GM18873 (cell line): ENCODE results near the gene SARNP.
"Not testable (repeated sequence)": the region's sequence is repeated elsewhere in the genome, so short reads cannot be mapped to it uniquely, and the experiment has no call there.

Experiments used
- ATAC-seq: cut with Tn5 transposase; IDR thresholded peaks from one replicate; pipeline ENCODE4 v1.9.1; 2021; ENCODE audit warnings: mild to moderate bottlenecking, moderate library complexity, moderate number of reproducible peaks; ENCODE audit not compliant: unreplicated experiment, low FRiP score

The SARNP gene

GRCh38 chr12:55809274-55809673 lies 8.2 kb downstream of the SARNP start:
- ATAC-seq: no peak

DNA sequence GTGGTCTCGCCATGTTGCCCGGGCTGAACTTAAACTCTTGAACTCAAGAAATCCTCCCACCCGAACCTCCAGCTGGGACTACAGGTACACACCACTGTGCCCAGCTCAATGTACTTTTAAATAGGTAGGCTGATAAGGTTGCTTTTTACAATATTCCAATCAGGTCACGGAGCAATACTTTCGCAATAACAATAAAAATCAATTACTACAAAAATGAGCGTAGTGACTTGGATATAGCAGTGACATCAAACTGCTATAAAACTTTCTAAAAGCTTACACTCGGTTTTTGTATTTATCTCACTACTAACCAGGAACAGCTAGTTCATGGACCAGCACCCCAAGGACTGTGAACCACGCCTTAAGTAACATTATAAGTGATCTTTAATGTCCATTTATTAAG lies 10.5 kb downstream of the SARNP start:
- ATAC-seq: no peak

DNA sequence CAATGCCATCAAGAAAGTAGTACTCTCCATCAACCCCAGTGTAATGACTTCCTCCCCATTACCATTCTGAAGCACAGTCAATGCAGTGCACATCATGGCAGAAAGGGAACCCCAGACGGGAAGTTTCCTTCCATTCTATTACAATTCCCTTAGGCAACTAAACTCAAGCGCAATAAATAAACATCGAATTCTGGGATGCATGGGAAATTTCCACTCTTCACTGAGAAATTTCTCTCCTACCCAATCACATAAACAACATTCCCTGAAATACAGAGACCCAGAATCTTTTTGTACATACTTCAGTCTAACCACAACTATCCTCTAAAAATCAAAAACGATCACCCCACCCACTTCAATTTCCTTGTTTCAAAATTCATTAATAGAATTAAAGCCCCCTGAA lies 20.0 kb downstream of the SARNP start:
- no peak for ATAC-seq

DNA sequence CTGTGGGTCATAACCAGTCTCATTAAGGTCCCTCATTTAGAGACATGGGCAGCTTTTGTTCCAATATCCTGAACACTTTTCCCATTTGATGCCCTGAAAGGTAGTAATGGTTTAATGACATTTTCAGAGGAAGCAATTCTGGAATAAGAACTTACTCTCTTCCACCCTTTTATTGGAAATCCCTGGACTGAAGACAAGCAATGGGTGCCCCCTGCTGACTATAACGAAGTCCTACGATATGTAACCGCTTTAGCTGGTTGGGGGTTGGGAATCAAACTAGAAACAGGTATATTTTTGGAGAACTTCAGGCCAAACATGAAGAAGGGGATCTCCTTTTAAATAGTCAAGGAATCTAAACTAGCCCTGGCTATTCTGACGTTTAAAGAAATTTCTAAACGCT lies 20.5 kb downstream of the SARNP start:
- no peak for ATAC-seq

- ATAC-seq: no peak
Measured at GRCh38 chr12:55795950-55796349, 21.6 kb downstream of the SARNP start.

DNA sequence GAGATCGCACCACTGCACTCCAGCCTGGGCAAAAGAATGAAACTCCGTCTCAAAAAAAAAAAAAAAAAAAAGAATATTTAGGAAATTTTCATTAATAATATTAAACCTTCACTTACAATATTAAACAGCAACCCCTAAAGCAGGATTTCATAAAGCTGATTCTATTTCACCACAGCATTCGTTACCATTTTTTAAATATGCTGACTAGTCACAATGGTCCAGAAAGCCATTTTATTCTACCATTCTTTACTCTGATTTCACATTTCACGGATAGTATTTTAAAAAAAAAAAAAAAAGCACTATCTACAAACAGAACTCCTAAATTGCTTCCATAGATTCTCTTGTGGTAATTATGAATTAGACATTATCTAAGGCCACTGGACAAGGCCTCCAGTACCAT lies 27.6 kb downstream of the SARNP start:
- ATAC-seq: no peak

GRCh38 chr12:55789171-55789570 lies 28.4 kb downstream of the SARNP start:
- ATAC-seq: no peak

DNA sequence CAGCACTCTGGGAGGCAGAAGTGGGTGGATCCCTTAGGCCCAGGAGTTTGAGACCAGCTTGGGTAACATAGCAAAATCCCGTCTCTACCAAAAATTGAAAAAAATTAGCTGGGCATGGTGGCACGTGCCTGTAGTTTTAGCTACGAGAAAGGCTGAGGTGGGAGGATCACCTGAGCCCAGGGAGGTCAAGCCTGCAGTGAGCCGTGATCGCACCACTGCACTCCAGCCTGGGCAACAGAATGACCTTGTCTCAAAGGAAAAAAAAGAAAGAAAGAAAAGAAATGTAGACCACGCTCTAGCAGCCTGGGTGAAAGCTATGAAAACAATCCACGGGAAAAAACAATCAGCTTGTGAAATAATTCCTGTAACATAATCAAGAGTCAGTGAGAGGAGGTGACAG lies 29.0 kb downstream of the SARNP start:
- no peak for ATAC-seq

DNA sequence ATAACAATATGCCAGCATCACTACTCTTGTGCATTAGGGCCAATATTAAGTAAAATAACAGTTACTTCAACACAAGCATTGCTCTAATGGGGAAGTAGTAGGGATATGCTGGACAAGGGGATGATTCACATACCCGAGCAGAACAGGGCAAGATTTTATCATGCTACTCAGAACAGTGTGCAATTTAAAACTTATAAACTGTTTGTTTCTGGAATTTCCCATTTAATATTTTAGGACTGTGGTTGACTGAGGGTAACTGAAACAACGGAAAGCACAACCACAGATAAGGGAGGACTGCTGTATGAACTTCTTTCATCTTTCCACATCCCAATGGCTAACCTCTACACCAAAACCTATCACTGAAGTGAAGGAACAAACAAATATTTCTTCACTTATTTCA lies 36.8 kb downstream of the SARNP start:
- ATAC-seq: no peak

DNA sequence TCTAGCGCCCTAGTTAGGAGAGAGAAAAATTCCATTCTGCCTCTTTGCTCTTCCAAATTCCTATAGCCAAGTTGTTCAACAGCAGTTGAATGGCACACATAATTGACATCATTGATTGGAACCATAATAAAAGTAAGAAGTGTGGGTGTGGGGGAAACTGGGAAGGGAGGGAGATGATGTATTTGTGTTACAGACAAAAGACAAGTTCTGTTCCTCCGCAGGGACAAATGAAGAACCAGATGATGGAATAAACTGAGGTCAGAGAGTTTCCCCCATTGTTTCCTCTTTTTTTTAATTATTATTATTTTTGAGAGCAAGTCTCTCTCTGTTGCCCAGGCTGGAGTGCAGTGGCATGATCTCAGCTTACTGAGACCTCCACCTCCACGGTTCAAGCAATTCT lies 39.7 kb downstream of the SARNP start:
- no peak for ATAC-seq

DNA sequence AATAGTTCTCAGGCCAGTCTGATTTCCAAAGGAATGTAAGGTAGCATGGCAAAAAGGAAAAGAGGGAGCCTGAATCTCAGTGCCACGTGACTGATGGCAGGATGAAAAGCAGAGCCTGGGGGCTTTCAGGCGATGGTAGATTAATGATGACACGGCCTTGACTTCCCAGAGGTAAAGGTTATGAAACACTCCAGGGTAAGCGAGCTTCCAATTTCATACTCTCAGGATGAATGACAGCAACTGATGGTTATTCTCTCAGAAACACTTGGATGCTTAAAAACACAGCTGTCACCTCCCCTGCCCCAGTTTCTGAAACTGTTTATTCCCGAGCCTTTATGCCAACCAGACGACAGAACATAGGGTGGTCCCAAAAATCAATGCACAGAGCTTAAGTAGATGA lies 45.8 kb downstream of the SARNP start:
- ATAC-seq: no peak

GRCh38 chr12:55767156-55767555 lies 50.4 kb downstream of the SARNP start:
- no peak for ATAC-seq

DNA sequence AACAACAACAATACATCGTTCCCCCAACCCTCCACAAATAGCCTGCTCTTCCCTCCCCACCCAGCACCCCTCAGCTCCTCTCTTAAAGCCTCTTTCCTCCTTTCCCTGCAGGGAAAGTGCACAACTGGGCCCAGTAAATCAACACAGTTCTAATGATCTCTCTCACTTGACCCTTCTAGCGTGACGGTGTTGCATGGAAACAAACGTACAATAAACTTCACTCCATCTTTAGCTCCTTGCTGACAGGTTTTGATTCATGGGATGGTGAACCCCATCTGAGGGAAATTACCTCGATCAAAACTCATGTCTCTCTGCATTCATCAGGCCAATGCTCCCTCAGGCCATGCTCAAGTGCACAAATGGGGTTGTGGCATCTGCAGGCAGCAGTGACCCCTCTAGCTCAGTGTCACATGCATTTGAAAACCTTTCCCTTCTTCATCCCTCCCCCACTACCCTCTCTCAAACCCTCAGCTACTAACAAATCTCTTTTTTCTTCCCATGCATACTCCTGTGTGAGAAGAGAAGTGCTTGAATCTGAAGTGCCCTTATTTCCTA lies 51.7 kb downstream of the SARNP start:
- ATAC-seq: no peak

GRCh38 chr12:55762646-55763045 lies 54.9 kb downstream of the SARNP start:
- no peak for ATAC-seq

- ATAC-seq: no peak
Measured at GRCh38 chr12:55760663-55761062, 56.9 kb downstream of the SARNP start.

GRCh38 chr12:55758575-55758974 lies 58.9 kb downstream of the SARNP start:
- ATAC-seq: not testable (repeated sequence)

GRCh38 chr12:55757701-55758100 lies 59.8 kb downstream of the SARNP start:
- ATAC-seq: no peak

DNA sequence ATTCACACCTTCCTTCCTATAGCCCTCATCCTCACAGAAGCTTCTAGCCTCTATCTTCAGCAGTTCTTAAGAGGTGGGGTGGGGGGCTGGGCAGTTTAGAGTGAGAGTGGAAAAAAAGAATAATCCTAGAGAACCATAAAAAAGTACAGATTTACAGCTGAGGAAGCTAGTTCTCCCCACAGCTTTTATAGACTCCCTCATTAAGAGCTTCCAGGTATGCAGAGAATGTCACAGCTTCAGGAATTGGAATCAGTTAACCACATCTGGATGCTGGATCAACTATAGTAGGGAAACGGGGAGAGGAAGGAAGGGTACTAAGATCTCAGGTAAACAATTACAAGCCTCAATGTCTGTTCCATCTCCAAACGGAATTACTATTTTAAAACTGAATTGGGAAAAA lies 62.3 kb downstream of the SARNP start:
- ATAC-seq: no peak

DNA sequence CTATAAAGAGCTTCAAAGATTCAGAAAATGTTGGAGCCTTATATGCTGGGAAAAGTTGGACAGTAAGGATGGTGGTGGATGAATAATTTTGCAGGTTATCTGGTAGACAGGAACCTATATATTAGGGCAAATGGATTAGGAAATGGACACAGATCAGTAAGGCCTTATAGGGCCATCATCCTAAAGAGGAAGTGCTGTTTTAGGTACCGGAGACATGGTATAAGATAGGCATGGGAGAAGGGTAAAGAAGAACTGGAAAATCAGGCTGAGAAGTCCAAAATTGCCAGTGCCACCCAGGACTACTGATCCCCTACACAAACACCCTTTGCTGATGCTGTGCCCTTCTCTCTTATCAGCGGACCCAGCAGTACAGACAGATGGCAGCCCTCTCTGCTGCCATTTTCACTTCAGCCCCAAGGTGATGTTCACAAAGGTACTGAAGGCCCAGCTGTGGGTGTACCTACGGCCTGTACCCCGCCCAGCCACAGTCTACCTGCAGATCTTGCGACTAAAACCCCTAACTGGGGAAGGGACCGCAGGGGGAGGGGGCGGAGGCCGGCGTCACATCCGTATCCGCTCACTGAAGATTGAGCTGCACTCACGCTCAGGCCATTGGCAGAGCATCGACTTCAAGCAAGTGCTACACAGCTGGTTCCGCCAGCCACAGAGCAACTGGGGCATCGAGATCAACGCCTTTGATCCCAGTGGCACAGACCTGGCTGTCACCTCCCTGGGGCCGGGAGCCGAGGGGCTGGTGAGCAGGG lies 69.1 kb downstream of the SARNP start:
- no peak for ATAC-seq

DNA sequence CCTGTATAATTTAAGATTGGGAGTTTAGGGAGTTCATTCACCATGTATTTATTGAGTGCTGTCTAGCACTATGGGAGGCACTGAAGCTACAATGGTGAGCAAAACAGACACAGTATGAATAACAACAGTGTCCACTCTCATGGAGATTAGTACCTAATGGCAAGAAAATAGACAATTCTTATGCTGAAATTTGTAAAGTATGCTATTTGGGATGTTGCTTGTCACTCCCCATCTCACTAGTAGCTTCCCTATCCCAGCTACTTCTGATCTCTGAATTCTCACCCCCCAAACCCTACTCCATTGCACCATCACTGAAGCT lies 70.7 kb downstream of the SARNP start:
- no peak for ATAC-seq

DNA sequence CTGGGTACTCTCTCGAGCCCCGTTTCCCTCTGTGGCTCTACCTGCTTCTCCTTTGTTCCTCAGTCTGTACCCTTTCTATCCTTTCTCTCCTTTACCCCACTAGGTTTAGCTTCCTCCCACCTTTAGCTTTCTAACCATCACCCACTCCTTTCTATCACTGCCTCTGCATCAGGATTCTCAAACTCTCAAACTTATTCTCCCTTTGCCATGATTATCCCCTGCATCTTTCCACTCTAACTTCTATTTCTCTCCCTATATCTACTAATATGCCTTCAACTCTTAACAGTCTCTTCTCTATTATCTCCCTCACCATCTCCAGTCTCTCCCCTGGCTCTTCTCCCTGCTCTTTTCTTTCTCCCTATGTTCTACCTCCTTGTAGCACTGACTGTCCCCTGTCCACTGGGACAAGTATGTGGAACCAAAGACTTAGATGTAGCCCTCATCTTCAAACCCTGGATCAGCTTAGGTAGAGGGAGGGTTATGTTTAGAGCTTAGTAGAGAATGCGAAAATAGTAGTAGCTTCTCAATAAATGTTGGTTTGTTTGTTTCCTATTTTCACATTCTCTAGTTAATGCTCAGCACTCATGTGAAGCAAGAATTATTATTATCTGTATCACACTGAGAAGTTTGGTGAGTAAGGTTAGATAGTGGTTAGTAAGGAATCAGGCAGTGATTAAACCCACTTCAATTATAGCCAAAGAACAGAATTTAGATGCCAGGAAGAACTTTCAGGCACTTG lies 71.2 kb downstream of the SARNP start:
- ATAC-seq: no peak
